Cardiac fibroblast (primary cell): Measurements from ENCODE around the gene KRT37.
A peak's percentile ranks its signal among the peaks of the same experiment; 100 is the strongest.

Experiments
- DNase-seq, 2 donors: peaks; one replicate each; pipeline versions ENCODE4 v3.0.0 to v3.0.0-alpha.2; 2010; ENCODE audit warnings: low read depth in 2 of 2
- H3K4me3 ChIP-seq, 2 donors: replicated peaks in 1 of 2; 1 replicate in 1 of 2; 2 replicates in 1 of 2; pipeline ENCODE4 v1.5.1; 2011; ENCODE audit warnings: low read depth in 2 of 2, low read length in 2 of 2, mild to moderate bottlenecking in 2 of 2, moderate library complexity in 1 of 2
- TF ChIP-seq, protein P1 (sequence below): IDR thresholded peaks from one replicate; pipeline ENCODE4 v1.5.1; 2011; ENCODE audit warnings: low read depth, mild to moderate bottlenecking, low read length, inconsistent platforms

The KRT37 gene

GRCh38 chr17:41411072-41411840 lies 13.1 kb downstream of the KRT37 start:
- DNase-seq, result no peak
- no peak overlapping the region for H3K4me3 ChIP-seq
- TF ChIP-seq, protein P1, sequence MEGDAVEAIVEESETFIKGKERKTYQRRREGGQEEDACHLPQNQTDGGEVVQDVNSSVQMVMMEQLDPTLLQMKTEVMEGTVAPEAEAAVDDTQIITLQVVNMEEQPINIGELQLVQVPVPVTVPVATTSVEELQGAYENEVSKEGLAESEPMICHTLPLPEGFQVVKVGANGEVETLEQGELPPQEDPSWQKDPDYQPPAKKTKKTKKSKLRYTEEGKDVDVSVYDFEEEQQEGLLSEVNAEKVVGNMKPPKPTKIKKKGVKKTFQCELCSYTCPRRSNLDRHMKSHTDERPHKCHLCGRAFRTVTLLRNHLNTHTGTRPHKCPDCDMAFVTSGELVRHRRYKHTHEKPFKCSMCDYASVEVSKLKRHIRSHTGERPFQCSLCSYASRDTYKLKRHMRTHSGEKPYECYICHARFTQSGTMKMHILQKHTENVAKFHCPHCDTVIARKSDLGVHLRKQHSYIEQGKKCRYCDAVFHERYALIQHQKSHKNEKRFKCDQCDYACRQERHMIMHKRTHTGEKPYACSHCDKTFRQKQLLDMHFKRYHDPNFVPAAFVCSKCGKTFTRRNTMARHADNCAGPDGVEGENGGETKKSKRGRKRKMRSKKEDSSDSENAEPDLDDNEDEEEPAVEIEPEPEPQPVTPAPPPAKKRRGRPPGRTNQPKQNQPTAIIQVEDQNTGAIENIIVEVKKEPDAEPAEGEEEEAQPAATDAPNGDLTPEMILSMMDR, result no peak

DNA sequence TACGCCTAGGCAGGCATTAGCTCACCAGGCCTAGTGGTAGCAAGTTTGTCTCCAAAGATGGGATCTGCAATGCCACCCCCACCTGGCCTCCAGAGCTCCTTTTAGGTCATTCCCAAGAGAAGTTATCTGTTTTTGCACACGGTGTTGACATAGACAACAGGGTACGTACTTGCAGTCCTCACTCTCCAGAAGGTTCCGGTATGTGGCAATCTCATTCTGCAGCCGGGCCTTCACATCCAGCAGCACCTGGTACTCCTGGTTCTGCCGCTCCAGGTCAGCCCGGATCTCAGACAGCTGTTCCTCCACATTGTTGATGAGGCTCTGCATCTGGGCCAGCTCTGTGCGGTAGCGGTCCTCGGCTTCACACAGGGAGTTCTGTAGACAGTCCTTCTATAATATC lies 17.2 kb downstream of the KRT37 start:
- no peak overlapping the region for H3K4me3 ChIP-seq
- TF ChIP-seq, protein P1, result no peak
- no peak for DNase-seq

DNA sequence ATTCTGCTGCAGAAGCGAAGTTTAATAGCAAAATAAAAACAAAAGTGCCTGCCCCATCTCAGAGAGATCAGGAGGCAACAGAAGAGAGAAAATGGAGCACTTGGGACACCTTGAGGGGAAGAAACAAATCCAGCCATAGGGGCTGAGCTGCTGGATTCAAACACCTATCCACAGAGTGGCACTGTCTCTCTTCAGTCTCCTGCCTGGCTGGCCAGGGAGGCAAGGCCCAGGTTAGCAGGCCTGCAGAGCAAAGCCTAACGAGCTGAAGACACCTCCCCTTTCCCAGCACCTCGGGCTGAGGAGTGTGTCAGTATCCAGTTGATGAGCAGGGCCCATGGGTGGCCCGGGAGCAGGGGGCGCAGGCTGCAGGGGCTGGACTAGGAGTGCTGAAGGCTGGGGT lies 18.2 kb downstream of the KRT37 start:
- DNase-seq, result no peak
- TF ChIP-seq, protein P1, result no peak
- H3K4me3 ChIP-seq, result no peak overlapping the region

DNA sequence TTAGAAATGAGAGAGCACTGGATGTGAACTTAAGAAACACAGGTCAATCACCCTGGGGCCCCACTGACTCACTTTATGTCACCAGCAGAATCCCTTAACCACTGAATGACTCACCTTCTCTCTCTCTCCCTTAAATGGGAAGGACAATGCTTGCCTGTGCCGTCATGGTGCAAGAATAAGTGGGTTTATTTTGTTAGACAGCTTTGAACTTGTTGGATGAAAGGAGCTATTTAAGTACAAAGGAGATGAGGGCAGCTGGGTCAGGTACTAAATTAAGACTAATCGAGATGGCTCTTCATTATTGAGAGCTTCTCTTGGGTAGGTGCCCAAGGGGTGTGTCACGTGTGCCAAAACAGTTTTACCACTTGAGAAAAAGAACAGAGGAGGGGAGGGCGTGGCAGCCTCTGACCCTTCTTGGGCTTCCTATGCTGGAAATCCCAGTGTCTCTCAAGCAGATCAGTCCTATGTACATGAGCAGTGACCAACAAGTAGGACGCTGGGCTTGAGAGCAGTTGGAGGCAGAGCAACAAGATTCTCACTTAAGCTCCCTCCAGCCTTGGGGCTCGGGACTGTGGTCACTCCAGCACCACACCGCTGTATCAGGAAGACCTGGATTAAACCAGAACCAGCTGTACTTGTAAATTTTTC lies 20.2 kb downstream of the KRT37 start:
- TF ChIP-seq, protein P1, result no peak
- H3K4me3 ChIP-seq, result no peak overlapping the region
- peak; percentile 56 to 94 for DNase-seq

GRCh38 chr17:41403404-41404023 lies 20.9 kb downstream of the KRT37 start:
- DNase-seq, result peak in 1 of 2 donors; percentile 18
- TF ChIP-seq, protein P1, result no peak
- no peak overlapping the region for H3K4me3 ChIP-seq

DNA sequence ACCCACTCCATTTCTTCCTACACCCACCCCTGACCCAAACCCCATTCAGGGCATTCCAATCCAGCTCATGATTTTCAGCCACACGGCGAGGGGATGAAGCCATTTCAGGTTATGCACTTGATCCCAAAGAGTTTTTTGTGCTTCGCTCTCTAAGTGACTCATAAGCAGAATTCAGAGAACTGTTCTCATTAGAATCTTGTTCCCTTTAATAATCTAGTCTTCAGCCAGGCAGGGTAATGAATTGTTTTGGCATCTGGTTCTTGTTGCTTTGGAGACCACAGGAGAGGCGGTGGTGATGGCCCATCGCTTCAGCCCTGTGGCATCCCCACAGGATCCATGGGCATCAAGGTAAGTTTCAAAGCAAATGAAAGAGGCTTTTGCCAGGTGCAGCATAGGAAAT lies 22.2 kb downstream of the KRT37 start:
- DNase-seq, result no peak
- H3K4me3 ChIP-seq, result no peak overlapping the region
- TF ChIP-seq, protein P1, result no peak
